ENCODE measurements around the gene INHBA.

DNA sequence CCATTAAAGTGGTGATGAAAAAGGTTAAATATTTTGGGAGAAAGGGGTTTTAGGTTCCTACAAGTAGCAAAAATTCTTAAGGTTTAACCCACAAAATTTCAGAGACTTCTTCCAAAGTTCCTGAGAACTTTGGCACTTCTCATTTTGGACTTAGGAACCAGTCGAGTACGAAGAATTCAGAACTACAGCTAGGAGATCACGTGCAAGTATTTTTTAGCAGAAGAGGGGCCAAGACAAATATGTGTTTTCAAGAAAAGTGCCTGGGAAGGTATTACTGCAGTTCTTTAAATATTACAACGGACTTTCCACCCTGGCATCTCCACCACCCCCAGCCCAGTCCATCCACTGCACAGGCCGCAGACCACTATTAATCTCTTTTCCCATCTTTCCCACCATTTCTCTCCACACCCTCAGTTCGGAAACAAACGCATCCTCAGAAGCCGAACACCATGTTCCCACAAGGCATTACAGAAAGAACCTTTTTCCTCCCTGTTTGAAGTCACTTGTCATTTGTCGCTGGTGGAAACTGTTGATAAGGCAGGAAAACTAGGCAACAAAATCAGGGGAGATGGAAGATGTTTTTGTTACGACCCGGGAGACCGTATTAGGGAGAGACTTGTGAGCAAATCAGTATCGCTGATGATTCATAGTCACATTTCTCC lies 7.1 kb downstream of the INHBA start:
- TF ChIP-seq MYC (IDR thresholded peaks at IDR 0.05; ENCODE audit: low read depth, low read length), result no peak
- TF ChIP-seq POLR2A (IDR thresholded peaks at IDR 0.05; ENCODE audit: low read depth, low read length), result peak; percentile 67
- no peak for TF ChIP-seq CTCF (IDR thresholded peaks at IDR 0.05; ENCODE audit: extremely low read depth in 1 of 2, insufficient read depth in 1 of 2, low read depth in 1 of 2, low read length in 2 of 2)
- TF ChIP-seq POLR2AphosphoS5 (IDR thresholded peaks at IDR 0.05; ENCODE audit: insufficient read depth, low read depth, low read length), result no peak
- no peak for TF ChIP-seq FOS (IDR thresholded peaks at IDR 0.05; ENCODE audit: borderline replicate concordance, insufficient read depth, low read length)
- peak; percentile 65 for TF ChIP-seq JUN (IDR thresholded peaks at IDR 0.05; ENCODE audit: borderline replicate concordance, insufficient read depth, insufficient read length, low read depth)
